ENCODE results near the gene FAM217B.

The FAM217B gene

DNA sequence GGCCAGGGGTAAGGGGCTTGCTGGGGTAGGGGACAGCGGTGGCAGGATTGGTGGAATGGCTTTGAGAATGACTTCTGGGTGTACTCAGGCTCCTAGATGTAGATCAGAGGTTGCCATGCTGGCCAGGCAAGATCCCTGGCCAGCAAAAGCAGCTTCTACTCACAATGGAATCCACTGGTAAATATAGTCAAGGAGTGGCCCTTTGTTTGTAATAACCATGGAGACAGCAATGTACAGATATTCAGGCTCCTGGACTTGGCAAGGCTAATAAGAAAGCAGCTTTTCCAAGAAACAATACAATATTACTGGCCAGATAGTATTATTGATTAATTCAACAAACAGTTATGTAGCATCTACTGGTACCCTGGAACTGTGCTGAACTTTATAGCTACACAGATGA lies 55.9 kb downstream of the FAM217B start:
- Histone ChIP-seq H3K4me1 (ENCODE audit: control insufficient read depth, insufficient read depth, low read length) (peaks cover 15% of the 10 kb centered on the region), H3K4me3 (ENCODE audit: low read depth, low read length) (no peak overlapping the region), H3K27ac (ENCODE audit: low read depth, low read length) (no peak overlapping the region), H3K36me3 (ENCODE audit: control insufficient read depth, insufficient read depth, low read length) (no peaks in the 10 kb centered on the region; the same call in 1 of the 2 replicates), H3K9ac (ENCODE audit: low read length) (no peak overlapping the region), H3K27me3 (ENCODE audit: control insufficient read depth, insufficient read depth, low read length) (no peaks in the 10 kb centered on the region), H3K9me3 (ENCODE audit: control insufficient read depth, insufficient read depth, low read depth, low read length) (no peaks in the 10 kb centered on the region)

DNA sequence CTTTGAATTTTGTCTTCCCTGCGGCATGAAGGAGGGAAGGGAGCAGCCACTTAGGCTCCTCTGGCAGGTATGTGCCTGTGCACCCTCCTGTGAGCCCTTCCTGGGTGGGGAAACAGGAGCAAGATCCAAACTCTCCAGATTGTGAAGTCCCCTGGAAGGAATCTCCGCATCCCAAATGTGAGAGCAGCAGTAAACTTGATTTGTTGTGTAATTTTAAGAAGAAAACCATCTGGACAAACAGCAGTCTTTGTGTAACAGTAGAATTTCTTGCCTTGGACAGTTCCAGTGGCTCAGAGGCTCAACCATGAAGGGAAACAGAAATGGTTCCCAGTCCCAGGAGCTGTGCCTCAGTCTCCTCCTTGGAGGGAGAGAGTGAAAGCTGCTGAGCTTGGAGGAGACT lies 57.7 kb downstream of the FAM217B start:
- no peak overlapping the region for H3K27ac ChIP-seq (ENCODE audit: low read depth, low read length)
- no peaks in the 10 kb centered on the region for H3K9me3 ChIP-seq (ENCODE audit: control insufficient read depth, insufficient read depth, low read depth, low read length)
- H3K27me3 ChIP-seq (ENCODE audit: control insufficient read depth, insufficient read depth, low read length) = no peaks in the 10 kb centered on the region

More for the DNA sequence above, 57.7 kb downstream of the FAM217B start:
- Histone ChIP-seq H3K36me3 (ENCODE audit: control insufficient read depth, insufficient read depth, low read length) (no peaks in the 10 kb centered on the region; the same call in 1 of the 2 replicates), H3K4me3 (ENCODE audit: low read depth, low read length) (no peak overlapping the region), H3K9ac (ENCODE audit: low read length) (no peak overlapping the region), H3K4me1 (ENCODE audit: control insufficient read depth, insufficient read depth, low read length) (peaks cover 11% of the 10 kb centered on the region)
